Neural cell (in vitro differentiated cells): Measurements from ENCODE around the gene RBM33. TPM values are rescaled to one million over a fixed set of nuclear protein-coding genes. Genes with fewer than 3 reads are reported as not detected.
A peak's percentile ranks its signal among the peaks of the same experiment; 100 is the strongest.

Source experiments
- H2AFZ ChIP-seq: fragments of 200-600, 300-800 bp; sonication (generic), shearing (Covaris generic); 2 replicates; pipeline ENCODE4 v1.6.0; 2014; ENCODE audit warnings: low read depth, mild to moderate bottlenecking, antibody characterized with exemption, low read length, moderate library complexity
- H3F3A ChIP-seq: fragments of 200-600 bp; shearing (Covaris generic); 2 replicates; pipeline ENCODE4 v1.6.1; 2016; ENCODE audit warnings: mild to moderate bottlenecking, moderate library complexity, mixed read lengths, antibody characterized with exemption, low read length; ENCODE audit not compliant: insufficient read depth, poor library complexity, severe bottlenecking
- H3K27ac ChIP-seq: fragments of 200-600, 300-800 bp; sonication (generic), shearing (Covaris generic); 2 replicates; pipeline ENCODE4 v1.5.1; 2014; ENCODE audit warnings: mild to moderate bottlenecking, low read length, moderate library complexity
- H3K27me3 ChIP-seq: fragments of 300-800, 200-600 bp; sonication (generic), shearing (Covaris generic); 2 replicates; pipeline ENCODE4 v1.6.0; 2014; ENCODE audit warnings: mild to moderate bottlenecking, low read depth, low read length, moderate library complexity; ENCODE audit not compliant: insufficient read depth
- H3K36me3 ChIP-seq: fragments of 300-800, 200-600 bp; sonication (generic), shearing (Covaris generic); 2 replicates; pipeline ENCODE4 v1.5.1; 2014; ENCODE audit warnings: mild to moderate bottlenecking, antibody characterized with exemption, low read length, moderate library complexity; ENCODE audit not compliant: insufficient read depth
- H3K4me2 ChIP-seq: fragments of 300-800, 200-600 bp; sonication (generic), shearing (Covaris generic); 2 replicates; pipeline ENCODE4 v1.6.0; 2014; ENCODE audit warnings: mild to moderate bottlenecking, low read length
- H3K4me3 ChIP-seq: fragments of 300-800, 200-600 bp; sonication (generic), shearing (Covaris generic); 2 replicates; pipeline ENCODE4 v1.5.1; 2014; ENCODE audit warnings: mild to moderate bottlenecking, low read length, moderate library complexity
- H3K79me2 ChIP-seq: fragments of 200-600 bp; shearing (Covaris generic); replicated peaks from 2 replicates; pipeline ENCODE4 v1.6.0; 2014; ENCODE audit warnings: mild to moderate bottlenecking, low read length, moderate library complexity; ENCODE audit not compliant: insufficient read depth
- H3K9ac ChIP-seq: fragments of 300-800, 200-600 bp; sonication (generic), shearing (Covaris generic); 2 replicates; pipeline ENCODE4 v1.6.1; 2016; ENCODE audit warnings: mild to moderate bottlenecking, low read length, mixed read lengths
- H3K9me2 ChIP-seq: fragments of 200-600 bp; shearing (Covaris generic); 2 replicates; pipeline ENCODE4 v1.6.1; 2016; ENCODE audit warnings: mild to moderate bottlenecking, low read length, mixed read lengths; ENCODE audit not compliant: insufficient read depth
- H3K9me3 ChIP-seq: fragments of 200-600, 300-800 bp; sonication (generic), shearing (Covaris generic); 2 replicates; pipeline ENCODE4 v1.6.1; 2016; ENCODE audit warnings: mild to moderate bottlenecking, mixed run types, low read length, moderate library complexity, mixed read lengths
- H4K20me1 ChIP-seq: fragments of 200-600 bp; shearing (Covaris generic); 2 replicates; pipeline ENCODE4 v1.6.1; 2016; ENCODE audit warnings: mild to moderate bottlenecking, mixed run types; ENCODE audit not compliant: insufficient read depth
- CTCF ChIP-seq: fragments of 450-650 bp; IDR thresholded peaks from 2 replicates; pipeline ENCODE4 v1.5.1; 2014; ENCODE audit warnings: antibody characterized with exemption, mild to moderate bottlenecking, moderate library complexity; ENCODE audit not compliant: poor library complexity, severe bottlenecking
- EP300 ChIP-seq: fragments of 450-650 bp; conservative IDR thresholded peaks from 2 replicates; pipeline ENCODE4 v1.6.1; 2014; ENCODE audit warnings: antibody characterized with exemption, mild to moderate bottlenecking, moderate library complexity; ENCODE audit not compliant: poor library complexity, severe bottlenecking
- EZH2 ChIP-seq: fragments of 200-600, 300-800 bp; shearing (Covaris generic), sonication (generic); IDR thresholded peaks from 2 replicates; pipeline ENCODE4 v1.6.1; 2014; ENCODE audit warnings: antibody characterized with exemption, low read length, borderline replicate concordance, mild to moderate bottlenecking; ENCODE audit not compliant: insufficient read depth, poor library complexity, severe bottlenecking
- MXI1 ChIP-seq: fragments of 450-650 bp; conservative IDR thresholded peaks from 2 replicates; pipeline ENCODE4 v1.6.1; 2014; ENCODE audit warnings: antibody characterized with exemption, mild to moderate bottlenecking; ENCODE audit not compliant: poor library complexity, severe bottlenecking
- POLR2AphosphoS5 ChIP-seq: IDR thresholded peaks from 2 replicates; pipeline ENCODE4 v1.6.1; 2012
- RAD21 ChIP-seq: fragments of 450-650 bp; conservative IDR thresholded peaks from 2 replicates; pipeline ENCODE4 v1.6.1; 2014; ENCODE audit warnings: antibody characterized with exemption, mild to moderate bottlenecking, moderate library complexity
- REST ChIP-seq: IDR thresholded peaks from 2 replicates; pipeline ENCODE4 v1.6.1; 2012; ENCODE audit warnings: borderline replicate concordance
- SMC3 ChIP-seq: fragments of 450-650 bp; conservative IDR thresholded peaks from 2 replicates; pipeline ENCODE4 v1.6.1; 2014; ENCODE audit warnings: antibody characterized with exemption, mild to moderate bottlenecking, moderate library complexity; ENCODE audit not compliant: poor library complexity
- TAF1 ChIP-seq: IDR thresholded peaks from 2 replicates; pipeline ENCODE4 v1.6.1; 2012; ENCODE audit warnings: low read depth
- polyA plus RNA-seq: library from polyadenylated mRNA; depleted of rRNA; stranded (reverse); fragments of >200 nt; gene quantifications from 2 replicates; pipeline ENCODE4 v1.2.3, GENCODE V29; 2014

RBM33 gene
- polyA plus RNA-seq, 1 donor from 2014 or later = 53.2 TPM

- H3K27me3 ChIP-seq = peaks cover 52% of the 10 kb centered on the region
- H3K9me2 ChIP-seq = no peaks in the 10 kb centered on the region
- H3K4me2 ChIP-seq = no peak overlapping the region
- no peak overlapping the region for H3K9ac ChIP-seq
- no peaks in the 10 kb centered on the region for H3K79me2 ChIP-seq
- H3K9me3 ChIP-seq = no peaks in the 10 kb centered on the region
- H2AFZ ChIP-seq = no peak overlapping the region
- H3K36me3 ChIP-seq = no peaks in the 10 kb centered on the region
- no peaks in the 10 kb centered on the region for H3F3A ChIP-seq
- no peak for TF ChIP-seq POLR2AphosphoS5
- peak; percentile 65 for TF ChIP-seq RAD21
- peak; percentile 67 for TF ChIP-seq SMC3
- no peak for TF ChIP-seq REST
- TF ChIP-seq CTCF = peak; percentile 56
- TF ChIP-seq TAF1 = no peak
- no peak for TF ChIP-seq EZH2
- TF ChIP-seq EP300 = no peak
- no peak for TF ChIP-seq MXI1
- no peak overlapping the region for H3K4me3 ChIP-seq
- no peaks in the 10 kb centered on the region for H4K20me1 ChIP-seq
- H3K27ac ChIP-seq = no peak overlapping the region
Observed at GRCh38 chr7:155815332-155816191, 171.1 kb downstream of the RBM33 start.

- H4K20me1 ChIP-seq = no peaks in the 10 kb centered on the region
- no peak overlapping the region for H3K4me3 ChIP-seq
- H3K9ac ChIP-seq = no peak overlapping the region
- H2AFZ ChIP-seq = no peak overlapping the region
- no peaks in the 10 kb centered on the region for H3F3A ChIP-seq
- no peak overlapping the region for H3K27ac ChIP-seq
- H3K36me3 ChIP-seq = no peaks in the 10 kb centered on the region
- no peak overlapping the region for H3K4me2 ChIP-seq
- peaks cover 46% of the 10 kb centered on the region for H3K27me3 ChIP-seq
- H3K9me3 ChIP-seq = no peaks in the 10 kb centered on the region
- no peaks in the 10 kb centered on the region for H3K79me2 ChIP-seq
- no peaks in the 10 kb centered on the region for H3K9me2 ChIP-seq
- TF ChIP-seq TAF1 (no peak), CTCF (no peak), MXI1 (no peak), EP300 (no peak), SMC3 (no peak), POLR2AphosphoS5 (no peak), REST (no peak), RAD21 (no peak), EZH2 (no peak)
Observed at GRCh38 chr7:155816192-155816508, 171.7 kb downstream of the RBM33 start.
